Measurements from ENCODE around the gene ARHGAP30.
A peak's percentile ranks its signal among the peaks of the same experiment; 100 is the strongest.

The ARHGAP30 gene

DNA sequence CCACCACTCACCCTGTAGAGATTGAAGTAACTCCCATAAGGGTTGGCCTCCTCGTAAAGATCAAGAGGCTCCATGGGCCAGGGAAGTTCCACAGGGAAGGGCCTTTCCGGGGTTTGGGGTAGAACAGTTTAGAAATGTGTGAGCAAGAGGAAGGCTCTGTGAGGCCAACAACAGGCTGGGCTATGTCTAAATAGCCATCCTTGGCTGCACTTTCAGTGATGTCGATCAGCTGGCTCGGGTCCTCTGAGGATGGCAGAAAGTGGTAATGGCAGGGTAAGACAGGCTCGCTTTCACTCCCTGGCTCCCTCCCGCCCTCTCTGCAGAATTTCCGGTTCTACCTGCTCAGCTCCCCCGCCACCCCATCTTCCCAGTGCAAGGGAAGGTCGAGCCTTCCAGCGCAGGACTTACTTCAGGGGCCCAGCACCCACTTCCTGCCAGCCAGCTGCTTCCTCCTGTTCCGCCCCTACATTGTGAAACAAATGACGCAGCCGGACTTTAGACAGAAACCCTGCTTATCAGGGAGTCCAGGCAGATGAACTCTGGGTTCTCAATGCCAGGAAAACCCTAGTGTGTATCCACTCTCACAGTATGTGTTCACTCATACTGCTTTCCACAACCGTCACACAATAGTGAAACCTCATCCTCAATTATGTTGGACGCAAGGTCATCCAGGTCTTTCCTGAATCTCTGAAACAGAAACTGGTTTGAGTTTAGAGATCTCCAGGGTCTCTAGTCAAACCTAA lies 56.0 kb downstream of the ARHGAP30 start:
- peak; percentile 59 for DNase-seq (ENCODE audit: low spot score)

- peak; percentile 20 for DNase-seq (ENCODE audit: low spot score)
Observed at GRCh38 chr1:161013131-161013487, 56.6 kb downstream of the ARHGAP30 start.

DNA sequence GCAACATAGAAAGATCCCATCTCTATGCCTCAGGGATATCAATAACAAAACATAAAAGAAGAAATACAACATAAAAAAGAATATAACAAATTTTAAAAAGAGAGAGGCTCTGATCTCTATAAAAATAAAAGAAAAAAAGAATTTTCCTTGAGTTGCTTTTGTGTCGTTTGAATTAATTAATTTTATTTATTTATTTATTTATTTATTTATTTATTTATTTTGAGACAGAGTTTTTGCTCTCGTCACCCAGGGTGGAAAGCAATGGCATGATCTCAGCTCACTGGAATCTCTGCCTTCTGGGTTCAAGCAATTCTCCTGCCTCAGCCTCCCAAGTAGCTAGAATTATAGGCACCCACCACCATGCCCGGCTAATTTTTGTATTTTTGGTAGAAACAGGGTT lies 57.3 kb downstream of the ARHGAP30 start:
- DNase-seq (ENCODE audit: low spot score) = no peak

DNA sequence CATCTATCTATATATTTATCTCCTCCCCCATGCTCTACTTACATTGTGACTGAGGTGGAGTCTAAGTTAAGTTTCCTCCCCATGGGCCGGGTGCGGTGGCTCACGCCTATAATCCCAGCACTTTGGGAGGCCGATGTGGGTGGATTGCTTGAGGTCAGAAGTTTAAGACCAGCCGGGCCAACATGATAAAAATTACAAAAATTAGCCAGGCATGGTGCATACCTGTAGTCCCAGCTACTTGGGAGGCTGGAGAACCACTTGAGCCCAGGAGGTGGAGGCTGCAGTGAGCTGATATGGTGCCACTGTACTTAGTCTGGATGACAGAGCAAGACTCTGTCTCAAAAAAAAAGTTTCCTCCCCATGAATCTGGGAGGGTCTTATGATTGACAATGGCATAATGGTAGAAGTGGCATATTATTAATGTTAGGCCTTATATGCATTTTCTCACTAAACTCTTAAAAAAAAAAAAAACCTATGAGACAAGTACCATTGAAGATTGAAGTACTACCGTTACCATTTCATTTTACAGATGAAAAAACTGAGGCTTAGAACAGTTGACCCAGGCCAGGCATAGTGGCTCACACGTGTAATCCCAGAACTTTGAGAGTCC lies 60.0 kb downstream of the ARHGAP30 start:
- no peak for DNase-seq (ENCODE audit: low spot score)

DNA sequence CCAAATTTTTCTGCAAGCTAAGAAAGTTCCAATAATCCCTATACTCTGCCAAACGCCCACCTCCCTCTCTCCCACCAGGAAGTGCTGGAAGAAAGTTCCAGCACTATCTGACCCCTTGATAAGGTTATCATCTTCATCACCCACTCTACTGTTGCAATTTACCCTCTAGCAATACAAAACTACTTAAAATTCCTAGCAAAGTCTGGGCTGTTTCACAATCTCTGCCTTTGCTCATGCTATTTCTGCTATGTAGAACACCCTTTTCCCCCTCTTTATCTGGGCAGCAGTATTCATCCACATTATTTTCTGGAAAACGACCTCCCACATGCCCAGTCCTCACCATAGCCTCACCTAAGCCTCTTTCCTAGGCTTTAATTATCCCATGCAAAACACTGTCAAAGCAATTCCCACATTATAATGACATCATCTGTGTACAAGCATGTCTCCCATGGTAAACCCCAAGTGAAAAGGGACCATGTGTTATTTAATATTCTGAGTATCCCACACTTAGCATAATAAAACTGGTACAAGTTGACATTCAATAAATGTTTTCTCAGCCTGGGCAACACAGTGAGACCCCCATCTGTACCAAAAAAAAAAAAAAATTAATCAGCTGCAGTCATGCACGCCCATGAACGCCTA lies 60.7 kb downstream of the ARHGAP30 start:
- no peak for DNase-seq (ENCODE audit: low spot score)

DNA sequence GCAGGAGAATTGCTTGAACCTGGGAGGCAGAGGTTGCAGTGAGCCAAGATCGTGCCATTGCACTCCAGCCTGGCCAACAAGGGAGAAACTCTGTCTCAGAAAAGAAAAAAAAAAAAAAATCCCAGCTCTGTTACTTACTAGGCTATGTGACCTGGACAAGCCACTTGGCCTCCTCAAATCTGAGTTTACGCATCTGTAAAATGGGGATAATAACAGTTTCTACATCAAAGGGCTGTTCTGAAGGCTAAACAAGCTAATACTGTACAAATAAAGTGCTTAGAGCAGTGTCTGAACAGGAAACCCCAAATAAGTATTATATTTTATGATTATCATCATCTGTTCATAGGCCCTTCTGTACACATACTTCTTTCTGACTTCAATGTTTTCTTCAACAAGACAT lies 62.3 kb downstream of the ARHGAP30 start:
- DNase-seq (ENCODE audit: low spot score) = no peak

DNA sequence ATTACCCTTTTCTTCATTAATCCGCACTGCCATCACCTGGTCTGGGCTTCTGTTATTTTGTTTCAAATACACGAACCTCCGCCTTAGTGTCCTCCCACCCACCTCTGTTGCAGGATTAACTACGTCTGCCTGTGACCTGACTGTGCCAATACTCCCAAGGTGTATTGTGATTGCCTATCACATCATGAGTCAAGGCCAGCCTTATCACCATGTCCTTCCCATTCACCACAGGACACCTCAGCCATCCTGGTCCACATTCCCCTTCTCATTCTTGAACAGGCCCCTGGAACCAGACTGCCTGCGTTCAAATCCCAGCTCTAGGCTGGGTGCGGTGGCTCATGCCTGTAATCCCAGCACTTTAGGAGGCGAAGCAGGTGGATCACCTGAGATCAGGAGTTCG lies 63.1 kb downstream of the ARHGAP30 start:
- DNase-seq (ENCODE audit: low spot score) = no peak

GRCh38 chr1:161001525-161001924 lies 68.2 kb downstream of the ARHGAP30 start:
- no peak for DNase-seq (ENCODE audit: low spot score)

DNA sequence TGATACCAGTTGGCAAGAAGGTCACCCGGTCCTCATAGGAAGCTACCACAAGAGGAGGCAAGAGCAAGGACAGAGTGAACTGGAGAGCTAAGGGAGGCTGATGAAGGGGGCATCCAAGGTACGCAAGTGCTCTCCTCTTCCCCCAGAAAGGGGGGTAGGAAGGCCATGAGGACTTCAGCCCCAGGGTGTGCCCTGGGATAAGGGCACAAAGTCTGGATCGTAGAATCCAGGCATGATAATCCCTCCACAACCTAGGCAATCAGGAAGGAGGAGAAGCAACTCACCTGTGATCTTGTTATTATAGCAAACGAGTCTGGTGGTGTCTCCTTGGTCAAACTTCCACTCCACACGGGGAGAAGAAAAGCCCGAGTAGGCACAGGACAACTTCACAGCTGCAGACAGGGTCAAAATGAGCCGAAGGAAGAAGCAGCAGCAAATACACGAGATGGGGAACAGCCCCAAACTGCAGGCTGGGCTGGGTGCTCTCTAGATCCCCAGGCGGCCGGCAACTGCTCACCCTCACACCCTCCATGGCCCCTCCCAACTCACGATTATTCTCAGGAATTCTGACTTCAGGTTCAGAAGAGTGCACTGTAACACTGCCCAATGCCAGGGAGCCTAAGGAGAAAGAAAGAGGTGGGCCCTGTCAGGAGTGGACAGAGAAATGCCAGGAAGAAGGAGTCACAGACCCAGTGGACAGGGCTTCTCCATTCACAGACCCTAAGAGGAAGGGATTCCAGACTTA lies 68.8 kb downstream of the ARHGAP30 start:
- DNase-seq (ENCODE audit: low spot score) = no peak

- DNase-seq (ENCODE audit: low spot score) = no peak
Observed at GRCh38 chr1:160999376-160999775, 70.3 kb downstream of the ARHGAP30 start.

DNA sequence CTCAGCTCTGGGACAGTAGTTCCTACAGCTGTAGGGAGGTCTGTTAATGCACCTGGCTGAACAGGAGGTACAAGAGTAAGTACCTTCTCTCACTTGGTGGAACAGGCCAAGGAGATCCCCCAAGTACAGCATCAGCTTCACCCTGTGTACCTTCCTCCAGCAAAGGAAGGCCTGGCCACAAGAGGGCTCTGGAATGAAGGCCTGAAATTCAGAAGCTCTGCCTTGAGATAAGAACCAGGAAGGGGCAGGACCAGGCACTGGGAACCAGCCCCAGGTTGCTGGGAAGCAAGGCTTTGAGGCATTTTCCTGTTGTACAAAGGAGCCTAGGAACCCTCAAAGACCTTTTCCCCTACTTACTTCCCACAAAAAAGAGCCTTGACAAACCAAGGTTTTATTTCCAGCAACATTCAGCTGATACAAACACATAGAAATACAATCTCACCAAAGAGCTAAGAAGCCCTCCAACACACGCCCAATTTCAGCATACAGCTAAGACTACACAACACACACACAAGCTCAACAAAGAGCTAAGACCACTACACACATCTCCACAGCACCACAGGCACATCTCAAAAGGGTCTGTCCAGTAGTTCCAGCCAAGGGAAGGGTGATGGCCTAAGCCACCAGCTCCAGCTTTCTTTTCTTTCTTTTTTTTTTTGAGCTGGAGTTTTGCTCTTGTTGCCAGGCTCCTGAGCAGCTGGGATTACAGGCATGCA lies 72.2 kb downstream of the ARHGAP30 start:
- DNase-seq (ENCODE audit: low spot score) = peak; percentile 56

All from CD4-positive, alpha-beta T cell treated with Interleukin-15 for 4 hours (primary cell).